Right lobe of liver (tissue), 4 donors: ENCODE data around the gene ZMPSTE24.

Experiments used
- POLR2A ChIP-seq: fragments of 450-650 bp; IDR thresholded peaks from one replicate; pipeline ENCODE4 v1.6.1; 2017; ENCODE audit warnings: antibody characterized with exemption, mild to moderate bottlenecking
- TF ChIP-seq, protein P1 (sequence below), 4 donors: fragments of 200-600 bp in 3 of 4; fragments of 450-650 bp in 1 of 4; IDR thresholded peaks; one replicate each; pipeline versions ENCODE4 v1.5.1 to v1.8.0; 2016 to 2022; ENCODE audit warnings: antibody characterized with exemption in 4 of 4, mild to moderate bottlenecking in 2 of 4
- donor health status: DM: no; HTN: no; CAD: no.
- donor health status: DM: no; HTN: no; CAD: no.
- donor health status: DM: no; HTN: yes; CAD: no.

DNA sequence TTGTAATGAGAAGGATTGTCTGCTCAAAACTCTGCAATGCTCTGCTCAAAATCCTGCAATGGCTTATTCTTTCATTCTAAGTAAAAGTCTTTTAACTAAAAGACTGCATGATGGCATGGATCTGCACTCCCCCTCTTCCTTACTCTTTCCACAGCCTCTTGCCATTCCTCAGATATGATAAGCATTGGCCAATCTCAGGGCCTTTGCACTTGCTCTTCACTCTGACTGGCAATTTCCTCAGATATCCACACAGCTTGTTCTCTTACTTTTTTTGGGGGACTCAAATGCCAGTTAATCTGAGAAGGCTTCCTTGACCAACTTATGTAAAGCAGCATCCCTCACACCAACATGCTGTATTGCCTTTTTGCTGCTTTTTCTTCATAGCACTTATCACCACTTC, 2.8 kb upstream of the ZMPSTE24 start:
- TF ChIP-seq POLR2A = no peak
- TF ChIP-seq, protein P1, sequence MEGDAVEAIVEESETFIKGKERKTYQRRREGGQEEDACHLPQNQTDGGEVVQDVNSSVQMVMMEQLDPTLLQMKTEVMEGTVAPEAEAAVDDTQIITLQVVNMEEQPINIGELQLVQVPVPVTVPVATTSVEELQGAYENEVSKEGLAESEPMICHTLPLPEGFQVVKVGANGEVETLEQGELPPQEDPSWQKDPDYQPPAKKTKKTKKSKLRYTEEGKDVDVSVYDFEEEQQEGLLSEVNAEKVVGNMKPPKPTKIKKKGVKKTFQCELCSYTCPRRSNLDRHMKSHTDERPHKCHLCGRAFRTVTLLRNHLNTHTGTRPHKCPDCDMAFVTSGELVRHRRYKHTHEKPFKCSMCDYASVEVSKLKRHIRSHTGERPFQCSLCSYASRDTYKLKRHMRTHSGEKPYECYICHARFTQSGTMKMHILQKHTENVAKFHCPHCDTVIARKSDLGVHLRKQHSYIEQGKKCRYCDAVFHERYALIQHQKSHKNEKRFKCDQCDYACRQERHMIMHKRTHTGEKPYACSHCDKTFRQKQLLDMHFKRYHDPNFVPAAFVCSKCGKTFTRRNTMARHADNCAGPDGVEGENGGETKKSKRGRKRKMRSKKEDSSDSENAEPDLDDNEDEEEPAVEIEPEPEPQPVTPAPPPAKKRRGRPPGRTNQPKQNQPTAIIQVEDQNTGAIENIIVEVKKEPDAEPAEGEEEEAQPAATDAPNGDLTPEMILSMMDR (IDR thresholded peaks at IDR 0.05) = no peak
